ENCODE results near the gene RUSF1.
"Not testable (repeated sequence)": the region's sequence is repeated elsewhere in the genome, so short reads cannot be mapped to it uniquely, and the experiment has no call there.

RUSF1 gene

GRCh38 chr16:31445931-31446330 lies 62.3 kb downstream of the RUSF1 start:
- DNase-seq = not testable (repeated sequence)

GRCh38 chr16:31441956-31442355 lies 66.2 kb downstream of the RUSF1 start:
- DNase-seq = no peak

GRCh38 chr16:31440516-31441184 lies 67.5 kb downstream of the RUSF1 start:
- DNase-seq = no peak

GRCh38 chr16:31439519-31439918 lies 68.7 kb downstream of the RUSF1 start:
- no peak for DNase-seq

Data from CD4-positive, alpha-beta T cell treated with Interleukin-17A for 1 hour (primary cell).